HL-60 (cell line): ENCODE data around the gene ZNF511.

Source experiments
- DNase-seq, 2 experiments: peaks; one replicate each; pipeline ENCODE4 v3.0.0-alpha.2; 2010 to 2020; ENCODE audit warnings: low read depth in 1 of 2, low spot score in 1 of 2
- H3K27ac ChIP-seq: fragments of 250-450 bp; sonication (Bioruptor Pico); replicated peaks from 2 replicates; pipeline ENCODE4 v1.5.1; 2020; ENCODE audit warnings: mild to moderate bottlenecking, moderate library complexity
- H3K27me3 ChIP-seq: fragments of 250-450 bp; sonication (Bioruptor Pico); 2 replicates; pipeline ENCODE4 v1.5.1; 2021; ENCODE audit warnings: mild to moderate bottlenecking, moderate library complexity; ENCODE audit not compliant: insufficient read depth, poor library complexity, severe bottlenecking
- H3K4me3 ChIP-seq: replicated peaks from 2 replicates; pipeline ENCODE4 v1.5.1; 2011; ENCODE audit warnings: mild to moderate bottlenecking, control low read depth, low read length; ENCODE audit not compliant: insufficient read depth
- GABPA ChIP-seq: IDR thresholded peaks from 2 replicates; pipeline ENCODE4 v1.6.1; 2012; ENCODE audit warnings: low read depth
- POLR2AphosphoS5 ChIP-seq: IDR thresholded peaks from 2 replicates; pipeline ENCODE4 v1.6.1; 2012; ENCODE audit warnings: low read depth
- SPI1 ChIP-seq: IDR thresholded peaks from 2 replicates; pipeline ENCODE4 v1.6.1; 2012; ENCODE audit warnings: low read depth, mild to moderate bottlenecking, borderline replicate concordance
- TF ChIP-seq, protein P1 (sequence below): IDR thresholded peaks from one replicate; pipeline ENCODE4 v1.5.1; 2011; ENCODE audit warnings: low read length, control low read depth, inconsistent platforms; ENCODE audit not compliant: insufficient read depth
- TF ChIP-seq, protein P2 (sequence below): IDR thresholded peaks from 2 replicates; pipeline ENCODE4 v1.6.1; 2012; ENCODE audit warnings: low read depth; ENCODE audit not compliant: insufficient replicate concordance

The ZNF511 gene

GRCh38 chr10:133275684-133276092 is 33.0 kb upstream of the ZNF511 start:
- Histone ChIP-seq H3K4me3 (peak overlapping the region; percentile 19), H3K27ac (peak overlapping the region; percentile 92), H3K27me3 (no peaks in the 10 kb centered on the region)
- TF ChIP-seq, protein P1, sequence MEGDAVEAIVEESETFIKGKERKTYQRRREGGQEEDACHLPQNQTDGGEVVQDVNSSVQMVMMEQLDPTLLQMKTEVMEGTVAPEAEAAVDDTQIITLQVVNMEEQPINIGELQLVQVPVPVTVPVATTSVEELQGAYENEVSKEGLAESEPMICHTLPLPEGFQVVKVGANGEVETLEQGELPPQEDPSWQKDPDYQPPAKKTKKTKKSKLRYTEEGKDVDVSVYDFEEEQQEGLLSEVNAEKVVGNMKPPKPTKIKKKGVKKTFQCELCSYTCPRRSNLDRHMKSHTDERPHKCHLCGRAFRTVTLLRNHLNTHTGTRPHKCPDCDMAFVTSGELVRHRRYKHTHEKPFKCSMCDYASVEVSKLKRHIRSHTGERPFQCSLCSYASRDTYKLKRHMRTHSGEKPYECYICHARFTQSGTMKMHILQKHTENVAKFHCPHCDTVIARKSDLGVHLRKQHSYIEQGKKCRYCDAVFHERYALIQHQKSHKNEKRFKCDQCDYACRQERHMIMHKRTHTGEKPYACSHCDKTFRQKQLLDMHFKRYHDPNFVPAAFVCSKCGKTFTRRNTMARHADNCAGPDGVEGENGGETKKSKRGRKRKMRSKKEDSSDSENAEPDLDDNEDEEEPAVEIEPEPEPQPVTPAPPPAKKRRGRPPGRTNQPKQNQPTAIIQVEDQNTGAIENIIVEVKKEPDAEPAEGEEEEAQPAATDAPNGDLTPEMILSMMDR = no peak
- no peak for TF ChIP-seq GABPA
- TF ChIP-seq, protein P2, sequence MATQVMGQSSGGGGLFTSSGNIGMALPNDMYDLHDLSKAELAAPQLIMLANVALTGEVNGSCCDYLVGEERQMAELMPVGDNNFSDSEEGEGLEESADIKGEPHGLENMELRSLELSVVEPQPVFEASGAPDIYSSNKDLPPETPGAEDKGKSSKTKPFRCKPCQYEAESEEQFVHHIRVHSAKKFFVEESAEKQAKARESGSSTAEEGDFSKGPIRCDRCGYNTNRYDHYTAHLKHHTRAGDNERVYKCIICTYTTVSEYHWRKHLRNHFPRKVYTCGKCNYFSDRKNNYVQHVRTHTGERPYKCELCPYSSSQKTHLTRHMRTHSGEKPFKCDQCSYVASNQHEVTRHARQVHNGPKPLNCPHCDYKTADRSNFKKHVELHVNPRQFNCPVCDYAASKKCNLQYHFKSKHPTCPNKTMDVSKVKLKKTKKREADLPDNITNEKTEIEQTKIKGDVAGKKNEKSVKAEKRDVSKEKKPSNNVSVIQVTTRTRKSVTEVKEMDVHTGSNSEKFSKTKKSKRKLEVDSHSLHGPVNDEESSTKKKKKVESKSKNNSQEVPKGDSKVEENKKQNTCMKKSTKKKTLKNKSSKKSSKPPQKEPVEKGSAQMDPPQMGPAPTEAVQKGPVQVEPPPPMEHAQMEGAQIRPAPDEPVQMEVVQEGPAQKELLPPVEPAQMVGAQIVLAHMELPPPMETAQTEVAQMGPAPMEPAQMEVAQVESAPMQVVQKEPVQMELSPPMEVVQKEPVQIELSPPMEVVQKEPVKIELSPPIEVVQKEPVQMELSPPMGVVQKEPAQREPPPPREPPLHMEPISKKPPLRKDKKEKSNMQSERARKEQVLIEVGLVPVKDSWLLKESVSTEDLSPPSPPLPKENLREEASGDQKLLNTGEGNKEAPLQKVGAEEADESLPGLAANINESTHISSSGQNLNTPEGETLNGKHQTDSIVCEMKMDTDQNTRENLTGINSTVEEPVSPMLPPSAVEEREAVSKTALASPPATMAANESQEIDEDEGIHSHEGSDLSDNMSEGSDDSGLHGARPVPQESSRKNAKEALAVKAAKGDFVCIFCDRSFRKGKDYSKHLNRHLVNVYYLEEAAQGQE = no peak
- no peak for TF ChIP-seq SPI1
- no peak for TF ChIP-seq POLR2AphosphoS5
- peak in 1 of 2 experiments; percentile 42 for DNase-seq

GRCh38 chr10:133276100-133276434 is 32.6 kb upstream of the ZNF511 start:
- no peak for DNase-seq
- TF ChIP-seq POLR2AphosphoS5 (no peak), SPI1 (no peak)
- TF ChIP-seq, protein P2 = no peak
- TF ChIP-seq, protein P1 = no peak
- Histone ChIP-seq H3K4me3 (no peak overlapping the region), H3K27me3 (no peaks in the 10 kb centered on the region), H3K27ac (peak overlapping the region; percentile 92)

DNA sequence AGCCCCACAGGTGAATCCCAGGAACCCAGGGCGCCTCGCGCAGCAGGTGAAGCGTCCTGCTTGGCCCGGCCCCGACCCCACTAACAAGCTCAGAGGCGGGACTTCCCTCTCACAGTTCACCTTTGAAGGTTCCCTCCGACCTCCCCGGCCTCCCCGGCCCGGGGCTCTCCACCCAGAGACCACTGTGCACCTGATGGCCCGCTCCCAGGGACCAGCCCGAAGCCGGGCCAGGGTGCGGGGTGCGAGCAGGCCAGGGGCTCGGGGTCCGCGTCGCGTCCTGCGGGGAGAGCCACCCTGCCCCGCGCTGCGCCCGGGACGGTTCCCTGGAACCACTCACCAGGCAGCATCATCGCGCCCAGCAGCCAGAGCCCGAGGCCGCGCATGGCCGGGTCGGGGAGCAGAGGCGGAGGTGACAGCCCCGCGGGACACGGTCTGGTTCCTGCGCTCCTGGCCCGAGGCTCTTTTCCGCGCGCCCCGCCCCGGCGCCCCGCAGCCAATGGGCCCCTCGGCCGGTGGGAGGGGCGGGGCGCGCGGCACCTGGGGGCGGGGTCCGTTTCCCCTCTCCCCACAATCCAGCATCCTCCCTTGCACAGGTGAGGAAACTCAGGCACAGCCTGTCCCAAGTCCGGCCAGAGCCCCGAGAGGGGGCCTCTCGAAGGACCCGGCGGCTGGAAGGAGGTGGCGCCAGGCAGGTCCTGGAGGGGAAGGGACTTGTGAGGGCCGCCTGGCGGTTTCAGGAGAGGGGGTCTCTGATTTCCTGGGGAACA is 32.1 kb upstream of the ZNF511 start, which contains the start of gene ADAM8:
Gene ADAM8, minus strand, starts transcription at position 434 of the 767 bp plus-strand sequence. Its CDS starts 51 bp downstream, at position 383.
- Histone ChIP-seq H3K4me3 (no peak within 1 kb of the TSS), H3K27ac (peak within 1 kb of the TSS; percentile 92), H3K27me3 (no peaks in the 10 kb centered on the region)
- TF ChIP-seq, protein P1 = no peak
- TF ChIP-seq GABPA = no peak
- TF ChIP-seq, protein P2 = no peak
- no peak for TF ChIP-seq POLR2AphosphoS5
- TF ChIP-seq SPI1 = no peak
- peak in 1 of 2 experiments; percentile 6 for DNase-seq
